NCI-H82 treated with DMSO at 0.1 percent for 48 hours (cell line): ENCODE results near the gene NUMBL.

ENCODE experiments used
- DNase-seq: peaks from one replicate; lab custom pipeline; 2025; ENCODE audit not compliant: unreplicated experiment; lab: John Stamatoyannopoulos, UW

The NUMBL gene

DNA sequence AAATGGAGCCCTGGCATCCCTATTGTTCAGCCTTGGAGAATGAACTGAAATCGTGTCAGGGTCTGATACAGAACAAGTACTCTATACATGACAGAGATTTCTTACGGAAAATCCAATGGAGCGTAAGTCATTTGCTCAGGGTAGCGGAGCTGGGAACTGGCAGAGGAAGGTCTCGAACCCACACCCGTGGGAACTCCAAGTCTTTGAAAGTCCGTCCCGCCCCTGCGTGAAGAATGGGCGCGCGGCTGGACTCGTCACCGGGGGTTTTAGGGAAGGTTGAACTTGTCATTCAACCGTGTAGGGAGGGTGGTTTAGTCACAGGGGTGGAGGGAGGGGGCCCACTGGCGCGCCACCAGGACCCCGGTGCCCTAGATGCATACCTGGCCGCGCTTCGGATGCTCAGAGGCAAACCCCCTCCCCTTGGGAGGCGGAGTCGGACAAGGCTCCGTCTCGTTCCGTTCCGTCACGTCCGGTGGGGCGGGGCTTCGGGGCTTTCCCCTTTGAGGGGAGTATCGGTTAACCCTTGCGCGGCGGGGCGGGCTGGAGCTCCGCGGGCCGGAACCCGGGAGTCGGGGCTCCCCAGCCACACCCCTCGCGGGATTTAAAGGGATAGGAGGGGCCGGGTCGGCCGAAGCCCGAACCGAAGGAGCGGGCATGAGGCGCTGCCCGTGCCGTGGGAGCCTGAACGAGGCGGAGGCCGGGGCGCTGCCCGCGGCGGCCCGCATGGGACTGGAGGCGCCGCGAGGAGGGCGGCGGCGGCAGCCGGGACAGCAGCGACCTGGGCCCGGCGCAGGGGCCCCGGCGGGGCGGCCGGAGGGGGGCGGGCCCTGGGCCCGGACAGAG lies 26.3 kb upstream of the NUMBL start, which contains the start of the genes COQ8B and ITPKC:
TSS of gene COQ8B (minus strand) at position 405 of the 843 bp plus-strand sequence. CDS start 2,254 bp downstream, outside the sequence.
TSS of gene ITPKC (plus strand) at position 631 of the 843 bp plus-strand sequence. CDS start at position 655, 24 bp downstream.
- DNase-seq: peak; percentile 84

DNA sequence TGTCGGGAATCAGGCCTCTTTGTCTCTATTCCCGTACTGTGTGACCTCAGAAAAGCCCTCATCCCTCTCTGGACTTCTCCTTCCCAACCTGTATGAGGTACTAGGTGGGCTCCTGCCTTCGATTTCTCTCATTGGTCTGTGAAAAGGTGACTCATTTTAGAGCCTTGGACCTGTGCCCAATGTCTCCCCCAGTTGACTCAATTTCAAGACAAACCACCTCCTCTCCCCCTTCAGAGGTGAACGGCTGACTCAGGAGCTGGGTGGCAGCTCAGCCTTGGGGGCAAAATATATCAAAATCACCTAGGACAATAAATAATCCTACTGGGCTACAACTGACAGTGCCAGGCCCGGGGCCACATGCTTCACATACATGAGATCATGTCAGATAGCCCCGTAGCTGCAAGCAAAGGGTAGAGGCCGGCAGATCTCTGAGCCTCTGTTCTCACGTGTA lies 25.6 kb upstream of the NUMBL start:
- no peak for DNase-seq

- peak; percentile 83 for DNase-seq
These were observed 24.2 kb upstream of the NUMBL start for GRCh38 chr19:40714441-40715299.

DNA sequence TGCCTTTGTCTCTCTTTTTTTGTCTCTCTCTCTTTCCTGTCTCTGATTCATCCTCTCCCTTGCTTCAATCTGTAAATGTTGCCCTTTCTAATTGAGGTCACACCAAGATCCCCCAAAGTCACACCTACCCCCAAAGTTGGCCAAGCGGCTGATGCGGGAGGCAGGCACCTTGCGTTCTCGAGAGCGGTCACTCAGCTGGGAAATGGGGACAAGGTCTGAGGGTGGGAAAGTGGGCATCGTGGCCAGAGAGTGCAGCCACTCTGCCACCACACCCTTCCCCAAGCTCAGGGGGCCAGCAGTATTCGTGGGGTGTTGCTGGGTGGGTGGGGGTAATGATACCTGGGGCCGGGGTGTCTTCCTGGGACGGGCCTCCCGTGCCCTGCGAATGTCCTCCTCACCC lies 23.5 kb upstream of the NUMBL start:
- DNase-seq: no peak

DNA sequence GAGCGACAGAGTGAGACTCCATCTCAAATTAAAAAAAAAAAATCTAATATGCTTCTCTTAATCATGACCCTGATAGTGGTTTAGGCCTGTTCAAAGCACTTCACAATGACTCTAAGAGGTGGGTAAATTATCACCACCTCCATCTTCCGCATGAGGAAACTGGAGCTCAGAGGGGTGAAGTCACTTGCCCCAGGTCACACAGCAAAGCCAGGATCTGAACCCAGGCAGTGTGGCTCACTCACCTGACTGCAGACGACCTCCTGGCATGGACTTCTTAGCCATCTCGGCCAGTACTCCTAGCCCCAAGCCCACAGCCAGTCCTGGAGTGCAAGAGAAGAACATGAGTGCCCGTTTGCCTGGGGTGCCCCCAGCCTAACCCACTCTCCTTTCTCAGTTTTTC lies 19.4 kb upstream of the NUMBL start:
- DNase-seq: no peak

DNA sequence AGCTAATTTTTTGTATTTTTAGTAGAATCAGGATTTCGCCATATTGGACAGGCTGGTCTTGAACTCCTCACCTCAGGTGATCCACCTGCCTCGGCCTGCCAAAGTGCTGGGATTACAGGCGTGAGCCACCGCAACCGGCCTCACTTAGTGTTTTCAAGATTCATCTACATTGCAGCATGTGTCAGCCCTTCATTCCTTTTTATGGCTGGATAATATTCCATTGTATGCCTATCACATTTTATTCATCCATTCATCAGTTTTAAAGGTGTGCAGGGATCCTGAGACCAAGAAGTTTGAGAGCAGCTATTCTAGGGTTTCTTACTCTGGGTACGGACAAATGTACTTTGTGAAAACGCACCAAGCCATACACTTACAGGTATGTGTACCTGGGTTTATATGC lies 17.2 kb upstream of the NUMBL start:
- no peak for DNase-seq

- no peak for DNase-seq
These were observed 15.6 kb upstream of the NUMBL start for GRCh38 chr19:40705950-40706619.

GRCh38 chr19:40705362-40705651 lies 14.9 kb upstream of the NUMBL start:
- no peak for DNase-seq

GRCh38 chr19:40704491-40705361 lies 14.3 kb upstream of the NUMBL start:
- no peak for DNase-seq

GRCh38 chr19:40703029-40703755 lies 12.7 kb upstream of the NUMBL start:
- DNase-seq: no peak

GRCh38 chr19:40702337-40703012 lies 12.0 kb upstream of the NUMBL start:
- DNase-seq: peak; percentile 54

GRCh38 chr19:40701758-40702157 lies 11.3 kb upstream of the NUMBL start:
- DNase-seq: no peak

- no peak for DNase-seq
These were observed 9.6 kb upstream of the NUMBL start for GRCh38 chr19:40700083-40700482.

DNA sequence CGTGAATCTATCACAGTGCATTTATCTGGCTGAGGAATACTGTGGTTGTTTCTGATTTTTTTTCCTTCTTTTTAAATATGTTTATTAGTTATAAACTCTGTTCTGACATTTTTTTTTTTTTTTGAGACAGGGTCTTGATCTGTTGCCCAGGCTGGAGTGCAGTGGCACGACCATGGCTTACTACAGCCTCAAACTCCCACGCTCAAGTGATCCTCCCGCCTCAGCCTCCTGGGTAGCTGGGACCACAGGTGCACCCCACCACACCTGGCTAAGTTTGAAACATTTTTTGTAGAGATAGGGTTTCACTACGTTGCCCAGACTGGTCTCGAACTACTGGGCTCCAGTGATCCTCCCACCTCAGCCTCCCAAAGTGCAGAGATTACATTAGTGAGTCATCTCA lies 6.6 kb upstream of the NUMBL start:
- DNase-seq: no peak

GRCh38 chr19:40695881-40696280 lies 5.4 kb upstream of the NUMBL start:
- no peak for DNase-seq

- DNase-seq: peak; percentile 35
These were observed 3.4 kb upstream of the NUMBL start for GRCh38 chr19:40693896-40694295.

DNA sequence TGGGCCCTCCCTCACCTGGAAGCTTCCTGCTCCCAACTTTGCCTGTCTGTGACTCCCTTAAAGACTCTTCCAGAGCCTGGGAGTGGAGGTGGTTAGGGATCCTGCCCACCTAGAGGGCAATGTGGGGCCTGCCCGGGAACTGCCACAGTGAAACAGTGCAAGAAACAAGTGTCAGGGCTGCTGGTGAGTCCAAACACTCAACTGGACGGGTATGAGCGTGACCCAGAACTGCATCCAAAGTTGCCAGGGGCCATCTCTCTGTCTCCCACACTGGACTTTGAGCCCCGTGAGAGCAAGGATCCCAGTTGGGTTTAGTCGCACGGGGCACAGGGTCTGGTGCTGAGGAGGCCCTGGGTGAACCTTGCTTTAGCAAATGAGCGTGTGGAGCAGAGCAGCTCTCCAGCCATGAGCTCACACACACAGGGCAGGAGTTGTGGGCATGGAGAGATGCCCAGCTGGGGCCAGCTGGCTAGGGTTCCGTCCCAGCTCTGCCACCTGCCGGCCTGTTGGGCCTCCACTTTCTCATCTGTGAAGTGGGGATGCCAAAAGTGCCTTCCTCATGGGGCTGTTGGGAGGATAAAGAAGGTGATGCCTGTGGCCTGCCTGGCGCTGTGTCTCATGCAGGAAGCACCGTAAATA lies 2.8 kb upstream of the NUMBL start:
- no peak for DNase-seq

DNA sequence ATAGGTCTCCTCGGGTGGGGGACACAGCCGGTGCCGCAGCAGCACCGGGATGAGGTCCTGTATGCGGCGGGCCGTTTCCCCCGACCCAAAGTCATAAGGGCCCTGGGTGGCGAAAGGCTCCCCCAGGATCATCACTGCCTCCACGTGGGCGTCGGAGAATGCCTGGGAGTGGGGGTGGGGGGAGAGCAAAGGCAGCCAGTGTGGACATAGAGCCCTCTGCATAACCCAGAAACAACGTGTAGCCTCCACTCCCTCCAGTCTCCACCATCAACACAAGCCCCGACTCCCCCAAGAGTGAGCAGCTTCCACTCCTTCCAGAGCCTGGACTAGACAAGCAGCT lies 1.7 kb upstream of the NUMBL start:
- no peak for DNase-seq
